ENCODE results near the gene UTP14C.
"Not testable (repeated sequence)": the region's sequence is repeated elsewhere in the genome, so short reads cannot be mapped to it uniquely, and the experiment has no call there.

Gene UTP14C

GRCh38 chr13:52024481-52024880, at the start of gene UTP14C:
Gene UTP14C (plus strand): TSS chr13:52024691. CDS start chr13:52028805, 4,114 bp downstream.
- ATAC-seq (ENCODE audit: low read depth), result no peak
- peaks cover 52% of the 10 kb centered on the region for H3K36me3 Mint-ChIP-seq
- peaks cover 9% of the 10 kb centered on the region for H3K9me3 Mint-ChIP-seq
- H3K27me3 Mint-ChIP-seq, result no peaks in the 10 kb centered on the region
- H3K4me3 Mint-ChIP-seq, result no peak within 1 kb of the TSS
- H3K27ac Mint-ChIP-seq, result no peak within 1 kb of the TSS
- DNase-seq (ENCODE audit: low spot score in 2 of 2), result no peak
- peaks cover 22% of the 10 kb centered on the region for H3K4me1 Mint-ChIP-seq

GRCh38 chr13:51976423-51976822, 48.1 kb upstream of the UTP14C start:
- H3K36me3 Mint-ChIP-seq, result no peaks in the 10 kb centered on the region
- H3K27ac Mint-ChIP-seq, result no peak overlapping the region
- H3K4me3 Mint-ChIP-seq, result no peak overlapping the region
- H3K27me3 Mint-ChIP-seq, result peaks cover 8% of the 10 kb centered on the region
- H3K9me3 Mint-ChIP-seq, result no peaks in the 10 kb centered on the region
- no peaks in the 10 kb centered on the region for H3K4me1 Mint-ChIP-seq
- DNase-seq (ENCODE audit: low spot score in 2 of 2) (no peak), ATAC-seq (ENCODE audit: low read depth) (no peak)

- Mint-ChIP-seq H3K4me3 (no peak overlapping the region), H3K4me1 (no peaks in the 10 kb centered on the region), H3K9me3 (no peaks in the 10 kb centered on the region), H3K36me3 (no peaks in the 10 kb centered on the region), H3K27me3 (peaks cover 9% of the 10 kb centered on the region), H3K27ac (no peak overlapping the region)
- DNase-seq (ENCODE audit: low spot score in 2 of 2) (no peak), ATAC-seq (ENCODE audit: low read depth) (no peak)
Observed at GRCh38 chr13:51976890-51977289, 47.6 kb upstream of the UTP14C start.

DNA sequence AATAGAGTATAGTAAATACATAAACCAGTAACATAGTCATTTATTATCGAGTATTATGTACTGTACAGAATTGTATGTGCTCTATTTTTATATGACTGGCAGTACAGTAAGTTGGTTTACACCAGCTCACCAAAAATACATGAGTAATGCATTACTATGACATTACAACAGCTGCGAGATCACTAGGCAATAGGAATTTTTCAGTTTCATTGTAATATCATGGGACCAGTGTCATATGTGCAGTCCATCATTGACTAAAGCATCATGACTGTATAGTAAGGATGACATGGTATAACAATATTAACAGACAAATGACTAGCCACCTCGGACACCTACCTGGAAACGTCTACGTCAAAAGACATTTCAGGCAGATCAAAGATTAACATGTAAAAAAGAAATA, 46.9 kb upstream of the UTP14C start:
- no peak for DNase-seq (ENCODE audit: low spot score in 2 of 2)
- H3K4me3 Mint-ChIP-seq, result no peak overlapping the region
- peaks cover 6% of the 10 kb centered on the region for H3K27me3 Mint-ChIP-seq
- no peak for ATAC-seq (ENCODE audit: low read depth)
- no peak overlapping the region for H3K27ac Mint-ChIP-seq
- no peaks in the 10 kb centered on the region for H3K36me3 Mint-ChIP-seq
- no peaks in the 10 kb centered on the region for H3K4me1 Mint-ChIP-seq
- H3K9me3 Mint-ChIP-seq, result no peaks in the 10 kb centered on the region

DNA sequence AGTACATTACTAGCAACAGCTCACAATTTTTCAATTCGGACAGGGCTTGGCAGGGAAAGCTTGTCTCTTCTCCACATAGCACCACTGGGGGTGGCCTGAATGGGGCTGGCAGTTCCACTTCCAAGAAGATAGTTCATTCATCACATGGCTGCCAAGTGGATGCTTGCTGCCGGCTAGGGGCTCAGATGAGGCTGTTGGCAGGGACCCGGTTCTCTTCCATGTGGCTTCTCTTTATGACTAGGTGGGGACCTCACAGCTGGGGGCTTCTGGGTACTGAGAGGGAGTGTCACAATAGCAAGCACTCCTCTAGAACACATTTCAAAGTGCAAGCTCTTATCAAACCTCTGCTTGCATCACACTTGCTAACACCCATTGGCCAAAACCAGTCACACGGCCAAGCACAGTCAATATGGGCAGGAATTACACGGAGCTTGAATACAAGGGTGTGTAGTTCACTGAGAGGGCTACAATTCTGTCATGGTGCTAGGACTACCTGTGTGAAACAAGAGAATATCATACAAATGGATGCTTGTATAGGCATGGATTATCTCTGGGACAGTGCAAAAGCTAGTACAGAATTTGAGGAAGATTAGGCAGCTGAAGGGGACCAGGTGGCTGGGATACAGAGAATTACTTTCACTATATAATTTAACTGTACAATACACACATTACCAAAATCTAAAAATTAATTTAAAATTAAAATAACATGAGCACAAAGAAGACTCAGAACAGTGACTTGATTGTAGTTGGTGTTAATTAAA, 45.5 kb upstream of the UTP14C start:
- Mint-ChIP-seq H3K4me1 (no peaks in the 10 kb centered on the region), H3K4me3 (no peak overlapping the region), H3K27me3 (peaks cover 6% of the 10 kb centered on the region), H3K9me3 (no peaks in the 10 kb centered on the region), H3K36me3 (no peaks in the 10 kb centered on the region), H3K27ac (no peak overlapping the region)
- no peak for DNase-seq (ENCODE audit: low spot score in 2 of 2)
- ATAC-seq (ENCODE audit: low read depth), result no peak

DNA sequence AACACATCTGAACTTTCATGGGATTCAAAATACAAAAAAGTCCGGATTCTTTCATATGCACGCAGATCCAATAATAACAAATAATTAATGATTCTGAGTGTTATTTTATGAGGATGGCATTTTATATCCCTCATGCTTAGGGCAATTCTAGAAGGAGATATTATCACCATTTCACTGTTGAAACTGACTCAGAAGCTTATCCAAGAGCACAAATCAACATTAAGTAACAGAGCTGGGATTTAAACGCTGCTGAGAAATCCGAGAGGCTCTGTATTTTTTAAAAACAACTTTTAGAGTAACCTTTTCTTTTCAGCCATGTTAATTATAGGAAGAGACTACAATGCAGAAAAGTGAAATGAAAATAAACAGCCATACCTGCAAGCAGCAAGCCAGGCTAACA, 43.6 kb upstream of the UTP14C start:
- no peak overlapping the region for H3K27ac Mint-ChIP-seq
- H3K9me3 Mint-ChIP-seq, result no peaks in the 10 kb centered on the region
- peaks cover 8% of the 10 kb centered on the region for H3K27me3 Mint-ChIP-seq
- ATAC-seq (ENCODE audit: low read depth) (no peak), DNase-seq (ENCODE audit: low spot score in 2 of 2) (no peak)
- H3K4me3 Mint-ChIP-seq, result no peak overlapping the region
- H3K36me3 Mint-ChIP-seq, result no peaks in the 10 kb centered on the region
- no peaks in the 10 kb centered on the region for H3K4me1 Mint-ChIP-seq

DNA sequence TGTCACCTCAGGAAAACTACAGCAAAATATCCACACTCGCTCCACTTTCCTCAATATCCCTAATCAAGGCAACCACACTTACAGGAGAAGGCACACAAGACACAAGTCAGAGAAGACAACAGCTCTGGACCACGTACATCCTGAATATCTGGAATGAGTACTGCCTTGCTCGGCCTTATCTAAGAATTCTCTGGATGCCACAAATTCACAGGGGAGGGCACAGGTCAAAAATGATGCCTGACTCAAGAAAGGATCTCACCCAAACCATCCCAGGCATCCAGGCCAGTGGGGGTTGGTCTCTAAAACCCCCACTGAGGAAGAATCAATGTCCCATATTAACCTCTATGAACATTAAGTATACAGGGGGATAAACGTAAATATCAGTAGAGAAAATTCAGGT, 43.1 kb upstream of the UTP14C start:
- no peak overlapping the region for H3K4me3 Mint-ChIP-seq
- H3K27ac Mint-ChIP-seq, result no peak overlapping the region
- no peaks in the 10 kb centered on the region for H3K36me3 Mint-ChIP-seq
- peaks cover 9% of the 10 kb centered on the region for H3K27me3 Mint-ChIP-seq
- DNase-seq (ENCODE audit: low spot score in 2 of 2), result no peak
- no peaks in the 10 kb centered on the region for H3K4me1 Mint-ChIP-seq
- H3K9me3 Mint-ChIP-seq, result no peaks in the 10 kb centered on the region
- no peak for ATAC-seq (ENCODE audit: low read depth)

- H3K4me3 Mint-ChIP-seq; H3K4me1 Mint-ChIP-seq; ATAC-seq (ENCODE audit: low read depth); H3K27ac Mint-ChIP-seq; H3K9me3 Mint-ChIP-seq; H3K36me3 Mint-ChIP-seq; DNase-seq (ENCODE audit: low spot score in 2 of 2): not testable (repeated sequence)
- H3K27me3 Mint-ChIP-seq, result peaks cover 12% of the 10 kb centered on the region
Observed at GRCh38 chr13:51983292-51983691, 41.2 kb upstream of the UTP14C start.

- not testable (repeated sequence) for H3K4me1 Mint-ChIP-seq; H3K27ac Mint-ChIP-seq; H3K4me3 Mint-ChIP-seq; H3K9me3 Mint-ChIP-seq; DNase-seq (ENCODE audit: low spot score in 2 of 2); ATAC-seq (ENCODE audit: low read depth); H3K36me3 Mint-ChIP-seq
- peaks cover 12% of the 10 kb centered on the region for H3K27me3 Mint-ChIP-seq
Observed at GRCh38 chr13:51984904-51985303, 39.6 kb upstream of the UTP14C start.

DNA sequence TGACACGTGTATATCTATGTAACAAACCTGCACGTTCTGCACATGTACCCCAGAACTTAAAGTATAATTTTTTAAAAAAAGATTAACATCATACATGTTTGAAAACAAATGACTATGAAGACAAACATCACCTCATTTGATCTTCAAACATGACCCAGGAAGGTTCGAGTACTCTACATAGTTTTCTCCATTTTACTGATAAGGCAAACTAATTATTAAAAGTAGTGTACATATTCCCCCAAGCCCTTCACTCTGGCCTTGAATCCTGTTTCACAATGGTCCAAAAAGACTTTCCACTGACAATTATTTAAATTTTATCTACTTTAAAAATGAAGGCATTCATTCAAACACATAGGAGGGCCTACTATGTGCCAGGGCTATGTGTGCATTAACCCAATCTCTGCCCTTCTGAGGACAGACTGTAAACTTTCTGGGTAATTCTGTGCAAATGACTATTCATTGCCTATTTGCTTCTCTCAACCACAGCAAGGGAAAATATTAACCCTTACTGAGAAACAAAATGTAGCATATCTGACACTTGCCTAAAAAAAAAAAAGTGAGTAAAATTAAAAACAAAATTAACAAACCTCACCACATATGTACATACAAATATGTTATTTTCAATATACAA, 35.4 kb upstream of the UTP14C start:
- Mint-ChIP-seq H3K4me1 (no peaks in the 10 kb centered on the region), H3K27ac (no peak overlapping the region), H3K27me3 (peaks cover 12% of the 10 kb centered on the region), H3K36me3 (no peaks in the 10 kb centered on the region), H3K4me3 (no peak overlapping the region), H3K9me3 (peaks cover 1% of the 10 kb centered on the region)
- DNase-seq (ENCODE audit: low spot score in 2 of 2) (no peak), ATAC-seq (ENCODE audit: low read depth) (no peak)

GRCh38 chr13:51993713-51994112, 30.8 kb upstream of the UTP14C start:
- Mint-ChIP-seq H3K27me3 (peaks cover 12% of the 10 kb centered on the region), H3K36me3 (no peaks in the 10 kb centered on the region), H3K4me3 (no peak overlapping the region), H3K27ac (no peak overlapping the region), H3K9me3 (no peaks in the 10 kb centered on the region), H3K4me1 (no peaks in the 10 kb centered on the region)
- DNase-seq (ENCODE audit: low spot score in 2 of 2), result no peak
- ATAC-seq (ENCODE audit: low read depth), result no peak

GRCh38 chr13:51995677-51996551, 28.6 kb upstream of the UTP14C start:
- no peak overlapping the region for H3K4me3 Mint-ChIP-seq
- H3K4me1 Mint-ChIP-seq, result no peaks in the 10 kb centered on the region
- H3K9me3 Mint-ChIP-seq, result no peaks in the 10 kb centered on the region
- H3K36me3 Mint-ChIP-seq, result no peaks in the 10 kb centered on the region
- H3K27me3 Mint-ChIP-seq, result peaks cover 21% of the 10 kb centered on the region
- H3K27ac Mint-ChIP-seq, result no peak overlapping the region
- DNase-seq (ENCODE audit: low spot score in 2 of 2), result no peak
- ATAC-seq (ENCODE audit: low read depth), result no peak

GRCh38 chr13:51996641-51997040, 27.9 kb upstream of the UTP14C start:
- Mint-ChIP-seq H3K36me3 (no peaks in the 10 kb centered on the region), H3K9me3 (no peaks in the 10 kb centered on the region), H3K27ac (no peak overlapping the region), H3K4me3 (no peak overlapping the region), H3K4me1 (no peaks in the 10 kb centered on the region), H3K27me3 (peaks cover 16% of the 10 kb centered on the region)
- DNase-seq (ENCODE audit: low spot score in 2 of 2) (no peak), ATAC-seq (ENCODE audit: low read depth) (no peak)

DNA sequence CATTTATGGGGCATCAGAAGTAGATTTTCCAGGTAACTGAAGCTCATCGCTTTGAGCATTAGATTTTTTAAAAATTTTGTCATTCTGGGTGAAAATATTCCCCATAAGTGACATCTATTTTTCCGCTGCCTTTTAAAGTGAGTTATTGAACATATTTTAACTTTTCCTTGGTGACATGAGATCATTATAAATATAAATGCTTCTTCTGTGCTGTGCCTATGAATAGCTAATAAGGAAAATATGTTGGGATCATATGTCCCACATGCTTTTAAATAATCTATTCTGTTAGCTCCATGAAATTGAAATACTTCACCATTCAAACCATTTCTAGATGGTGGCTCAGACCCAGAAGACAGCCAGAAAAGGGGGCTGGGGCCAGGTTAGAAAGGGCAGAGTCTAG, 27.3 kb upstream of the UTP14C start:
- peaks cover 16% of the 10 kb centered on the region for H3K27me3 Mint-ChIP-seq
- DNase-seq (ENCODE audit: low spot score in 2 of 2), result no peak
- no peaks in the 10 kb centered on the region for H3K9me3 Mint-ChIP-seq
- H3K27ac Mint-ChIP-seq, result no peak overlapping the region
- no peak for ATAC-seq (ENCODE audit: low read depth)
- no peaks in the 10 kb centered on the region for H3K36me3 Mint-ChIP-seq
- H3K4me3 Mint-ChIP-seq, result no peak overlapping the region
- H3K4me1 Mint-ChIP-seq, result no peaks in the 10 kb centered on the region

Measured in memory B cell (primary cell).